ENCODE measurements around the gene PCDH9. TPM values are rescaled to one million over a fixed set of nuclear protein-coding genes. Genes with fewer than 3 reads are reported as not detected.
"Not testable (repeated sequence)": the region's sequence is repeated elsewhere in the genome, so short reads cannot be mapped to it uniquely, and the experiment has no call there.

PCDH9 gene
- total RNA-seq, 2 donors from 2014 or later = 0.44 to 1.0 TPM

- intact Hi-C loops (cut with DNase I) = no loop called here
- H3K36me3 ChIP-seq = no peaks in the 10 kb centered on the region
- no peak overlapping the region for H3K9ac ChIP-seq (ENCODE audit: low read depth in 2 of 2, low read length in 2 of 2)
- H3K9me3 ChIP-seq = no peaks in the 10 kb centered on the region
- H3K27ac ChIP-seq = no peak overlapping the region
- no peaks in the 10 kb centered on the region for H3K27me3 ChIP-seq
- no peak for DNase-seq
- TF ChIP-seq CTCF (IDR thresholded peaks at IDR 0.05) = no peak
- H3K4me3 ChIP-seq = no peak overlapping the region
- H3K4me1 ChIP-seq = no peaks in the 10 kb centered on the region
Measured at GRCh38 chr13:66301482-66301881, 928.7 kb downstream of the PCDH9 start.

- Histone ChIP-seq H3K4me1 (no peaks in the 10 kb centered on the region), H3K4me3 (no peak overlapping the region), H3K9ac (ENCODE audit: low read depth in 2 of 2, low read length in 2 of 2) (no peak overlapping the region), H3K27ac (no peak overlapping the region), H3K27me3 (no peaks in the 10 kb centered on the region), H3K36me3 (no peaks in the 10 kb centered on the region), H3K9me3 (no peaks in the 10 kb centered on the region)
- DNase-seq = no peak
- intact Hi-C loops (cut with DNase I) = no loop called here
- no peak for TF ChIP-seq CTCF (IDR thresholded peaks at IDR 0.05)
Measured at GRCh38 chr13:66301006-66301405, 929.1 kb downstream of the PCDH9 start.

GRCh38 chr13:66296875-66297274 is 933.3 kb downstream of the PCDH9 start:
- TF ChIP-seq CTCF (IDR thresholded peaks at IDR 0.05) = no peak

GRCh38 chr13:66296328-66296727 is 933.8 kb downstream of the PCDH9 start:
- intact Hi-C loops (cut with DNase I) = no loop called here
- H3K9ac ChIP-seq (ENCODE audit: low read depth in 2 of 2, low read length in 2 of 2) = no peak overlapping the region
- H3K27ac ChIP-seq = no peak overlapping the region
- H3K27me3 ChIP-seq = no peaks in the 10 kb centered on the region
- H3K4me1 ChIP-seq = no peaks in the 10 kb centered on the region
- no peak overlapping the region for H3K4me3 ChIP-seq
- H3K9me3 ChIP-seq = no peaks in the 10 kb centered on the region
- H3K36me3 ChIP-seq = no peaks in the 10 kb centered on the region
- DNase-seq = no peak
- TF ChIP-seq CTCF (IDR thresholded peaks at IDR 0.05) = no peak

More at GRCh38 chr13:66296875-66297274, 933.3 kb downstream of the PCDH9 start:
- H3K4me3 ChIP-seq = no peak overlapping the region
- H3K4me1 ChIP-seq = no peaks in the 10 kb centered on the region
- no peak overlapping the region for H3K9ac ChIP-seq (ENCODE audit: low read depth in 2 of 2, low read length in 2 of 2)
- H3K9me3 ChIP-seq = no peaks in the 10 kb centered on the region
- no peaks in the 10 kb centered on the region for H3K36me3 ChIP-seq
- H3K27ac ChIP-seq = no peak overlapping the region
- DNase-seq = no peak
- no peaks in the 10 kb centered on the region for H3K27me3 ChIP-seq
- intact Hi-C loops (cut with DNase I) = no loop called here

- DNase-seq; H3K9me3 ChIP-seq; H3K4me3 ChIP-seq; H3K36me3 ChIP-seq; H3K27me3 ChIP-seq; H3K4me1 ChIP-seq; H3K9ac ChIP-seq (ENCODE audit: low read depth in 2 of 2, low read length in 2 of 2); H3K27ac ChIP-seq; intact Hi-C loops (cut with DNase I): not testable (repeated sequence)
Measured at GRCh38 chr13:66286806-66287205, 943.3 kb downstream of the PCDH9 start.

GRCh38 chr13:66275416-66275815 is 954.7 kb downstream of the PCDH9 start:
- Histone ChIP-seq H3K4me3 (no peak overlapping the region), H3K36me3 (no peaks in the 10 kb centered on the region), H3K27me3 (no peaks in the 10 kb centered on the region), H3K9ac (ENCODE audit: low read depth in 2 of 2, low read length in 2 of 2) (no peak overlapping the region), H3K9me3 (no peaks in the 10 kb centered on the region), H3K4me1 (no peaks in the 10 kb centered on the region), H3K27ac (no peak overlapping the region)
- TF ChIP-seq CTCF (IDR thresholded peaks at IDR 0.05) = no peak
- DNase-seq = no peak
- intact Hi-C loops (cut with DNase I) = no loop called here
